ENCODE measurements around the gene SCUBE1. TPM values are rescaled to one million over a fixed set of nuclear protein-coding genes. Genes with fewer than 3 reads are reported as not detected.

Gene SCUBE1
- total RNA-seq (2021; ENCODE audit: unreplicated experiment) (3.9 TPM), Bru-seq, nascent RNA (percentile 27 among the genes with signal in this experiment), BruChase-seq, experiment 1, labeled RNA remaining after a 6-hour chase (percentile 25 among the genes with signal in this experiment), BruChase-seq, experiment 2, labeled RNA remaining after a 2-hour chase (percentile 28 among the genes with signal in this experiment)
- 1.9 and 3.1 TPM in 2 replicates for polyA plus RNA-seq (2012)
- long read RNA-seq, partial matches to known transcripts: 1 of 4 reads
- long read RNA-seq, other reads (novel, unspliced or antisense): 3 of 4 reads

DNA sequence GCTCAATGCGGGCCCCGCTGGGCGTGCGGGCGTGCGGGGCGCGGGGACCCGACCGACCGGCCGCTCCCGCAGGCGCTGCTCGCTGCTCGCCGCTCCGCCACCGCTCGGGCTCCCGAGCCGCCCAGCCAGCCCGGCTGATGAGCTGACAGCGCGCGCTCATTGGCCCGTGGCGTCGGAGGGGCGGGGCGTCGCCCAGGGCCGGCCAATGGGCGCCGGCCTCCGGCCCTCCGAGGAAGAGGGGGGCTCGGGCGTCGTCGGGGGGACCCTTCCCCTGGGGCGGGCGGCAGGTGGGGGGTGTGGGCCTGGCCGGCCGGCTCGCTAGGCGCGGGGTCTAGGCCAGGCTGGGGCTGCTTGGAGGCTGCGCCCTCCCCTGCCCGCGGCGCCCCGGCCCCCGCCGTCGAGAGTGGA, at the start of gene SCUBE1:
SCUBE1 (minus strand) TSS at position 111 of the 408 bp plus-strand sequence. CDS start 111 bp downstream, outside the sequence.
- CTCF ChIA-PET: interaction anchor here (2.3 to 5.6 kb wide), 2 partner anchors 70 to 113 kb away, joined by 11 to 66 read pairs; no protein-coding TSS in a partner anchor
- Histone ChIP-seq H3K36me3 (ENCODE audit: control insufficient read depth in 1 of 2, insufficient read depth in 2 of 2, low read length in 2 of 2) (no peaks in the 10 kb centered on the region), H3K9ac (ENCODE audit: low read length) (no peak within 1 kb of the TSS), H3K9me2 (ENCODE audit: insufficient read depth) (no peaks in the 10 kb centered on the region), H4K20me1 (ENCODE audit: insufficient read depth) (no peaks in the 10 kb centered on the region), H3K27ac (ENCODE audit: low read depth, low read length) (no peak within 1 kb of the TSS), H3K79me2 (ENCODE audit: insufficient read depth, low read length) (no peaks in the 10 kb centered on the region), H3K4me3 (replicated peaks in 1 of 2; ENCODE audit: low read depth in 1 of 2, low read length in 2 of 2) (no peak within 1 kb of the TSS; a peak in 1 of 4 replicates), H2AFZ (ENCODE audit: low read depth, low read length, poor library complexity, severe bottlenecking) (no peak within 1 kb of the TSS), H3K4me2 (ENCODE audit: low read length) (peak within 1 kb of the TSS; percentile 41), H3K4me1 (ENCODE audit: control insufficient read depth in 1 of 2, insufficient read depth in 2 of 2, low read length in 2 of 2) (peaks cover 0 to 15% of the 10 kb centered on the region in 2 experiments; a peak in 3 of 4 replicates), H3K27me3 (ENCODE audit: insufficient read depth, low read length) (0 out of 2 replicates have a peak, but pooled peaks cover 2% of the 10 kb centered on the region), H3K9me3 (ENCODE audit: control insufficient read depth in 1 of 2, insufficient read depth in 1 of 2, low read depth in 1 of 2, low read length in 2 of 2) (no peaks in the 10 kb centered on the region)
- BruUV-seq (replicated peaks): no TSS peak
- intact Hi-C loops (cut with micrococcal nuclease): no loop called here
- peak; percentile 84 for ATAC-seq
- no peak for DNase-seq (ENCODE audit: low read depth, low spot score)
- POLR2A ChIA-PET: interaction anchor here (0.6 kb wide), 1 partner anchor 270 kb away, joined by 3 read pairs; no protein-coding TSS in a partner anchor
- RAD21 ChIA-PET (ENCODE audit: low non-redundant PET in 1 of 2, low total read pairs in 2 of 2, uncharacterized antibody in 2 of 2, unreplicated experiment in 2 of 2): no interaction called here
- TF ChIP-seq SP1 (IDR thresholded peaks at IDR 0.05; ENCODE audit: low read depth) (no peak), SIN3A (IDR thresholded peaks at IDR 0.05; ENCODE audit: low read depth) (no peak), JUND (IDR thresholded peaks at IDR 0.05) (no peak), CBX3 (IDR thresholded peaks at IDR 0.05; ENCODE audit: low read depth) (no peak), POLR2AphosphoS5 (IDR thresholded peaks at IDR 0.05; ENCODE audit: low read depth, low read length) (no peak)
- TF ChIP-seq, protein P1, sequence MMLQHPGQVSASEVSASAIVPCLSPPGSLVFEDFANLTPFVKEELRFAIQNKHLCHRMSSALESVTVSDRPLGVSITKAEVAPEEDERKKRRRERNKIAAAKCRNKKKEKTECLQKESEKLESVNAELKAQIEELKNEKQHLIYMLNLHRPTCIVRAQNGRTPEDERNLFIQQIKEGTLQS (IDR thresholded peaks at IDR 0.05): no peak

DNA sequence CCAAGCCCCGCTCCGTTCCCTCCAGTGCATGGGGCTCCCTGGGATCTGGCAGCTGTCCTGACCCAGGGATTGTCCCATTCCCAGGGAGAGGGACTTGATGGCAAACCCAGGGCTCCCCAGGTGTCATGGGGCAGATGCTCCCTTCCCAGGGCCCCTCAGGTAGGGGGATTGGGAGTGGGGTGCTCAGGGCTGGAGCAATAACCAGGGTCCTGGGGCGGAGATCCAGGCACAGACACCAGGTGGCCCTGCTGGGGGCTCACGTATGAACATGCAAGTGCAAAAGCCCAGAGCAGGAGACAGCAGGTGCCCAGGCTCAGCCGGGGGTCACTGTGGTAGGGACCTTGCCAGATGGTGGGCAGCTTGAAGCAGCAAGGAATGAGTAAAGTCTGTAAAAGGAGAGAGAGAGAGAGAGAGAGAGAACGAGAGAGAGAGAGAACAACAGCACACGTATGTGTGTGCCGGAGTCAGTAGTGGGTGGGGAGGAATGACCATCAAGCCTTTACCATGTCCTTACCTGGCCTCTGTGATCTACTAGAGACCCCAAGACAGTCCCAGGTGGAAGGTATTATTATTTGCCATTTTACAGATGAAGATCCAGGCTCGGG, 49.3 kb upstream of the SCUBE1 start:
- H3K4me3 ChIP-seq (replicated peaks in 1 of 2; ENCODE audit: low read depth in 1 of 2, low read length in 2 of 2): no peak overlapping the region
- intact Hi-C loops (cut with micrococcal nuclease): no loop called here
- H2AFZ ChIP-seq (ENCODE audit: low read depth, low read length, poor library complexity, severe bottlenecking): no peak overlapping the region
- H3K79me2 ChIP-seq (ENCODE audit: insufficient read depth, low read length): no peaks in the 10 kb centered on the region
- no peaks in the 10 kb centered on the region for H3K9me2 ChIP-seq (ENCODE audit: insufficient read depth)
- peaks cover 0 to 3% of the 10 kb centered on the region in 2 experiments; a peak in 1 of 4 replicates for H3K4me1 ChIP-seq (ENCODE audit: control insufficient read depth in 1 of 2, insufficient read depth in 2 of 2, low read length in 2 of 2)
- H4K20me1 ChIP-seq (ENCODE audit: insufficient read depth): no peaks in the 10 kb centered on the region
- POLR2A ChIA-PET: no interaction called here
- H3K4me2 ChIP-seq (ENCODE audit: low read length): no peak overlapping the region
- no peak for DNase-seq (ENCODE audit: low read depth, low spot score)
- BruUV-seq (replicated peaks): no TSS peak
- H3K27ac ChIP-seq (ENCODE audit: low read depth, low read length): no peak overlapping the region
- H3K9me3 ChIP-seq (ENCODE audit: control insufficient read depth in 1 of 2, insufficient read depth in 1 of 2, low read depth in 1 of 2, low read length in 2 of 2): no peaks in the 10 kb centered on the region
- no peak for ATAC-seq
- RAD21 ChIA-PET (ENCODE audit: low non-redundant PET in 1 of 2, low total read pairs in 2 of 2, uncharacterized antibody in 2 of 2, unreplicated experiment in 2 of 2): no interaction called here
- no peaks in the 10 kb centered on the region for H3K36me3 ChIP-seq (ENCODE audit: control insufficient read depth in 1 of 2, insufficient read depth in 2 of 2, low read length in 2 of 2)
- CTCF ChIA-PET: no interaction called here
- H3K27me3 ChIP-seq (ENCODE audit: insufficient read depth, low read length): no peaks in the 10 kb centered on the region
- H3K9ac ChIP-seq (ENCODE audit: low read length): no peak overlapping the region
- TF ChIP-seq EZH2phosphoT487 (IDR thresholded peaks at IDR 0.05; ENCODE audit: borderline replicate concordance) (no peak), ELF1 (IDR thresholded peaks at IDR 0.05; ENCODE audit: borderline replicate concordance, low read depth) (no peak), SRF (IDR thresholded peaks at IDR 0.05; ENCODE audit: low read depth) (no peak), POLR2AphosphoS5 (IDR thresholded peaks at IDR 0.05; ENCODE audit: low read depth, low read length) (no peak), CBX3 (IDR thresholded peaks at IDR 0.05; ENCODE audit: low read depth) (no peak), FOSL1 (IDR thresholded peaks at IDR 0.05; ENCODE audit: low read depth) (no peak)
- TF ChIP-seq, protein P1 (IDR thresholded peaks at IDR 0.05): no peak
- TF ChIP-seq, protein P2, sequence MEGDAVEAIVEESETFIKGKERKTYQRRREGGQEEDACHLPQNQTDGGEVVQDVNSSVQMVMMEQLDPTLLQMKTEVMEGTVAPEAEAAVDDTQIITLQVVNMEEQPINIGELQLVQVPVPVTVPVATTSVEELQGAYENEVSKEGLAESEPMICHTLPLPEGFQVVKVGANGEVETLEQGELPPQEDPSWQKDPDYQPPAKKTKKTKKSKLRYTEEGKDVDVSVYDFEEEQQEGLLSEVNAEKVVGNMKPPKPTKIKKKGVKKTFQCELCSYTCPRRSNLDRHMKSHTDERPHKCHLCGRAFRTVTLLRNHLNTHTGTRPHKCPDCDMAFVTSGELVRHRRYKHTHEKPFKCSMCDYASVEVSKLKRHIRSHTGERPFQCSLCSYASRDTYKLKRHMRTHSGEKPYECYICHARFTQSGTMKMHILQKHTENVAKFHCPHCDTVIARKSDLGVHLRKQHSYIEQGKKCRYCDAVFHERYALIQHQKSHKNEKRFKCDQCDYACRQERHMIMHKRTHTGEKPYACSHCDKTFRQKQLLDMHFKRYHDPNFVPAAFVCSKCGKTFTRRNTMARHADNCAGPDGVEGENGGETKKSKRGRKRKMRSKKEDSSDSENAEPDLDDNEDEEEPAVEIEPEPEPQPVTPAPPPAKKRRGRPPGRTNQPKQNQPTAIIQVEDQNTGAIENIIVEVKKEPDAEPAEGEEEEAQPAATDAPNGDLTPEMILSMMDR (IDR thresholded peaks at IDR 0.05 in 2 of 3, conservative IDR thresholded peaks at IDR 0.05 in 1 of 3; ENCODE audit: borderline replicate concordance in 1 of 3, insufficient read depth in 1 of 3, low read depth in 2 of 3, low read length in 2 of 3): no peak
- TF ChIP-seq, protein P3, sequence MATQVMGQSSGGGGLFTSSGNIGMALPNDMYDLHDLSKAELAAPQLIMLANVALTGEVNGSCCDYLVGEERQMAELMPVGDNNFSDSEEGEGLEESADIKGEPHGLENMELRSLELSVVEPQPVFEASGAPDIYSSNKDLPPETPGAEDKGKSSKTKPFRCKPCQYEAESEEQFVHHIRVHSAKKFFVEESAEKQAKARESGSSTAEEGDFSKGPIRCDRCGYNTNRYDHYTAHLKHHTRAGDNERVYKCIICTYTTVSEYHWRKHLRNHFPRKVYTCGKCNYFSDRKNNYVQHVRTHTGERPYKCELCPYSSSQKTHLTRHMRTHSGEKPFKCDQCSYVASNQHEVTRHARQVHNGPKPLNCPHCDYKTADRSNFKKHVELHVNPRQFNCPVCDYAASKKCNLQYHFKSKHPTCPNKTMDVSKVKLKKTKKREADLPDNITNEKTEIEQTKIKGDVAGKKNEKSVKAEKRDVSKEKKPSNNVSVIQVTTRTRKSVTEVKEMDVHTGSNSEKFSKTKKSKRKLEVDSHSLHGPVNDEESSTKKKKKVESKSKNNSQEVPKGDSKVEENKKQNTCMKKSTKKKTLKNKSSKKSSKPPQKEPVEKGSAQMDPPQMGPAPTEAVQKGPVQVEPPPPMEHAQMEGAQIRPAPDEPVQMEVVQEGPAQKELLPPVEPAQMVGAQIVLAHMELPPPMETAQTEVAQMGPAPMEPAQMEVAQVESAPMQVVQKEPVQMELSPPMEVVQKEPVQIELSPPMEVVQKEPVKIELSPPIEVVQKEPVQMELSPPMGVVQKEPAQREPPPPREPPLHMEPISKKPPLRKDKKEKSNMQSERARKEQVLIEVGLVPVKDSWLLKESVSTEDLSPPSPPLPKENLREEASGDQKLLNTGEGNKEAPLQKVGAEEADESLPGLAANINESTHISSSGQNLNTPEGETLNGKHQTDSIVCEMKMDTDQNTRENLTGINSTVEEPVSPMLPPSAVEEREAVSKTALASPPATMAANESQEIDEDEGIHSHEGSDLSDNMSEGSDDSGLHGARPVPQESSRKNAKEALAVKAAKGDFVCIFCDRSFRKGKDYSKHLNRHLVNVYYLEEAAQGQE (IDR thresholded peaks at IDR 0.05; ENCODE audit: low read depth): no peak

All from HCT116 (cell line).